Gastrocnemius medialis (tissue), 4 donors: Measurements from ENCODE around the gene GRK1.

ENCODE experiments used
- CTCF ChIP-seq, 5 experiments: fragments of 450-650 bp in 3 of 5; fragments of 200-600 bp in 2 of 5; sonication (generic) in 2 of 5; IDR thresholded peaks in 4 of 5; conservative IDR thresholded peaks in 1 of 5; 1 replicate in 4 of 5; 2 replicates in 1 of 5; pipeline ENCODE4 v1.5.1; 2016 to 2019; ENCODE audit warnings: antibody characterized with exemption in 5 of 5, mild to moderate bottlenecking in 3 of 5, moderate library complexity in 3 of 5
- POLR2A ChIP-seq, 2 donors: fragments of 450-650 bp; IDR thresholded peaks; one replicate each; pipeline ENCODE4 v1.6.1; 2017; ENCODE audit warnings: antibody characterized with exemption in 2 of 2, mild to moderate bottlenecking in 2 of 2, moderate library complexity in 2 of 2

GRCh38 chr13:113631341-113632095 lies 35.5 kb upstream of the GRK1 start:
- TF ChIP-seq CTCF (IDR thresholded peaks at IDR 0.05 in 4 of 5, conservative IDR thresholded peaks at IDR 0.05 in 1 of 5), result no peak
- TF ChIP-seq POLR2A (IDR thresholded peaks at IDR 0.05), result no peak
